Ecto neural progenitor cell (in vitro differentiated cells): ENCODE measurements around the gene ARHGAP9.
A peak's percentile ranks its signal among the peaks of the same experiment; 100 is the strongest.

Experiments used
- DNase-seq: peaks from one replicate; pipeline ENCODE4 v3.0.0-alpha.2; 2018; ENCODE audit warnings: low spot score

Gene ARHGAP9

GRCh38 chr12:57472391-57472790, 7.3 kb downstream of the ARHGAP9 start:
- no peak for DNase-seq

- no peak for DNase-seq
Measured at GRCh38 chr12:57471661-57472060, 8.0 kb downstream of the ARHGAP9 start.

GRCh38 chr12:57470970-57471656, 8.6 kb downstream of the ARHGAP9 start:
- DNase-seq = no peak

- peak; percentile 40 for DNase-seq
Measured at GRCh38 chr12:57470286-57470969, 9.2 kb downstream of the ARHGAP9 start.

GRCh38 chr12:57469296-57470164, 10.1 kb downstream of the ARHGAP9 start:
- peak; percentile 43 for DNase-seq

- DNase-seq = no peak
Measured at GRCh38 chr12:57467915-57468314, 11.8 kb downstream of the ARHGAP9 start.

- no peak for DNase-seq
Measured at GRCh38 chr12:57467212-57467874, 12.3 kb downstream of the ARHGAP9 start.

- no peak for DNase-seq
Measured at GRCh38 chr12:57465747-57466505, 13.7 kb downstream of the ARHGAP9 start.

- no peak for DNase-seq
Measured at GRCh38 chr12:57465030-57465746, 14.5 kb downstream of the ARHGAP9 start.

GRCh38 chr12:57464569-57464968, 15.1 kb downstream of the ARHGAP9 start:
- DNase-seq = no peak

GRCh38 chr12:57462912-57463253, 16.8 kb downstream of the ARHGAP9 start:
- no peak for DNase-seq

GRCh38 chr12:57462251-57462911, 17.3 kb downstream of the ARHGAP9 start:
- peak; percentile 96 for DNase-seq

GRCh38 chr12:57461917-57462250, 17.8 kb downstream of the ARHGAP9 start:
- DNase-seq = no peak

GRCh38 chr12:57461276-57461916, 18.3 kb downstream of the ARHGAP9 start:
- peak; percentile 91 for DNase-seq

- DNase-seq = peak; percentile 94
Measured at GRCh38 chr12:57460841-57461275, 18.8 kb downstream of the ARHGAP9 start.

- no peak for DNase-seq
Measured at GRCh38 chr12:57460468-57460784, 19.2 kb downstream of the ARHGAP9 start.

- DNase-seq = peak; percentile 84
Measured at GRCh38 chr12:57459750-57460467, 19.8 kb downstream of the ARHGAP9 start, which contains the start of gene GLI1. Gene GLI1, plus strand, starts transcription at chr12:57459785. Its CDS starts 3,907 bp downstream, at chr12:57463692.

GRCh38 chr12:57459055-57459749, 20.5 kb downstream of the ARHGAP9 start:
- DNase-seq = peak; percentile 97

GRCh38 chr12:57458665-57459054, 21.0 kb downstream of the ARHGAP9 start:
- DNase-seq = no peak
